NCI-H82 treated with DMSO at 0.1 percent for 48 hours (cell line): ENCODE measurements around the gene RPS27.

Experiments used
- DNase-seq: peaks from one replicate; lab custom pipeline; 2025; ENCODE audit not compliant: unreplicated experiment; lab: John Stamatoyannopoulos, UW

Gene RPS27

DNA sequence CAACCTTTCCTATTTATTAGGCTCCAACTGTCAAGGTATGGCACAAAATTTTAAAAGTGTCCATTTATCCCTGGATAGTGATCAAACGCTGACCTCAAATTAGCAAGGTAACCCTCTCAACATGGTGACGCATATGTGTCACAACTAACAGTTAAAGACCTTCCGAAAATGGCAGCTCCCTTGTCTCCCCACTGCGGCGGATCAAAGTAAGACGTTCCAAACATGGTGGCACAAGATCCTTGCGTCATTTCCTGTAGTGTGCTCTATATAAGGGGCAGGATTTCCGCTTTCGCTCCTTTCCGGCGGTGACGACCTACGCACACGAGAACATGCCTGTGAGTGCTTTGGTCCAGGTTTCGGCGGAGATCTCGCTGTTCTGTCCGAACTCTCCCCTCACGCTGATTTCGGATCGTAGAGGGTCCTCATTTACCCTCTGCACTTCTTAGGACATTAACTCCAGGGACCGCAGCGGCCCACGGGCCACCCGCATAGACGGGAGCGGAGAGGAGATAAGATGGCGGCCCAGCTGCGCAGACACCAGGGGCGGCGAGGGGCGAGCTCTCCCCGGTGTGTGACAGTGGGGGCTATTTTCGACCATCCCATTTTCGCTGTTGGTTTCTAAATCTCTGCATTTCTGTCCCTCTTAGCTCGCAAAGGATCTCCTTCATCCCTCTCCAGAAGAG, at the start of gene RPS27:
Gene RPS27, plus strand, starts transcription at position 295 of the 683 bp plus-strand sequence. Its CDS starts 35 bp downstream, at position 330.
- DNase-seq = peak; percentile 99

DNA sequence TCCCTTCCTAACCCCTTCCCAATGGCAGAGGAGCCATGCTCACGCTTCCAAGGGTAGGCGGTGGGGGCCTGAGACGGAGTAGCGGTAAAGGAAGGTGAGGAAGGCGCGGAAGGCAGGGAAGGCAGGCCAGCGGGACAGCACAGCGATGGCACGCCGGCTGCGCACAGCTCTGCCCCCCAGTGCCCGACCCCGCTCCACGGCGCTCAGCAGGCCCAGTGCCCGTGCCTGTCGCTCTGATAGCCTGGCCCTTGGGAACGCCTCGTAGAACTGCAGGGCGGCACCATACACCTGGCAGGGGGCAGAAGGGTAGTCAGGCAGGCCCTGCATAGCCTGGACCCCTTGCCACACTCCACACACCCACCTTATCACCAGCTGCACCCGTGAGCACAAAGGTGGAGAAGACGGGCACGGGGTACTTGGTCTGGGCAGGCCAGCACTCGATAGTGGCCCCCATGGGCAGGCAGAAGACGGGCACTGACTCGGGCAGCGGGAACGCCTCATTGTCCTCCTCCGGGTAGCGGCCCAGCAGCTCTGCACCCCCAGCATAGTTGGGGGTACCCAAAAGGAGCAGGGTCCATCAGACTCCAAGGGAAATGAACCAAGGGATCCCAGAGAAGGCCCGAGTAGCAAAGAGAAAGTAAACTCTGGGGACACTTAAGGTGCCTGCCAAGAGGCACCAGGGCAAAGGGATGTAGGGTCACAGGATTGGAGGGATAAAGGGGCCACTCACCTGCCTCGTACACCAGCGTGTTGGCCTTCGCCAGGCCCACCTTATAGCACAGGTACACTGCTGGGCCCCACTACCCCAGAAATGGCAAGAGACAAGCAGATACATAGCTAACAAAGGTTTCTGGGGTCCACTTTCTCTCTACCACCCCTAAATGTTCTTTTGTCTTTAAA, 48.5 kb upstream of the RPS27 start:
- DNase-seq = no peak

DNA sequence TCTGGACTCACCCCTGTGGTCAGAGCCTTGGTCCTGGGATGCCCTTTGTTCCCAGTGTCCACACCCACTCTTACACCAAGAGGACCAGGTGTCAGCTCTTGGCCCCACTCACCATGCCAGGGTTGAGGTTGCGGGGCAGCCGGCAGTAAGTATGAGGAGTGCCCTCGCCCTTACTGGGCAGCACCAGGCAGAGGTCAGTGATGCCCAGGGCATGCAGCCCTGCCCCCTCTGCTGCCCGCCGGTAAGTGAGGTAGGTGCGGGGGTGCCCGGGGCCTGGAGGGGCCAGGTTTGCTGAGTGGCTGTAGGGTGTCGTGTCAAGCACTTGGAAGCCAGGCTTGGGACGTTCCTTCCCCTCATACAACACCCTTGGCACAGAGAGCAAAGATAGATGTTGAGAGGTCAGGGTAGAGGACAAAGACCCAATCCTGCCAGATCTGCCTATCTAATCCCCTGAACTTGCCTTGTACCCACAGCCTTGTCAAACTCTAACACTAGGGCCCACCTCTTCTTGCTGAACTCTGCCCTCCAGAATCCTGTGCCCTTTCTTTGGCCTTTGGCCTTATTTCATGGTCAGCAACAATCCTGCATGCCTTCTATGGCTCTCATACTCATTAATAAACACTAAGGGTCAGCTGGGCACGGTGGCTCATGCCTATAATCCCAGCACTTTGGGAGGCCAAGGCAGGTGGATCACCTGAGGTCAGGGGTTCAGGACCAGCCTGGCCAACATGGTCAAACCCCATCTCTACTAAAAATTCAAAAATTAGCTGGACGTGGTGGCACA, 47.6 kb upstream of the RPS27 start:
- DNase-seq = no peak

DNA sequence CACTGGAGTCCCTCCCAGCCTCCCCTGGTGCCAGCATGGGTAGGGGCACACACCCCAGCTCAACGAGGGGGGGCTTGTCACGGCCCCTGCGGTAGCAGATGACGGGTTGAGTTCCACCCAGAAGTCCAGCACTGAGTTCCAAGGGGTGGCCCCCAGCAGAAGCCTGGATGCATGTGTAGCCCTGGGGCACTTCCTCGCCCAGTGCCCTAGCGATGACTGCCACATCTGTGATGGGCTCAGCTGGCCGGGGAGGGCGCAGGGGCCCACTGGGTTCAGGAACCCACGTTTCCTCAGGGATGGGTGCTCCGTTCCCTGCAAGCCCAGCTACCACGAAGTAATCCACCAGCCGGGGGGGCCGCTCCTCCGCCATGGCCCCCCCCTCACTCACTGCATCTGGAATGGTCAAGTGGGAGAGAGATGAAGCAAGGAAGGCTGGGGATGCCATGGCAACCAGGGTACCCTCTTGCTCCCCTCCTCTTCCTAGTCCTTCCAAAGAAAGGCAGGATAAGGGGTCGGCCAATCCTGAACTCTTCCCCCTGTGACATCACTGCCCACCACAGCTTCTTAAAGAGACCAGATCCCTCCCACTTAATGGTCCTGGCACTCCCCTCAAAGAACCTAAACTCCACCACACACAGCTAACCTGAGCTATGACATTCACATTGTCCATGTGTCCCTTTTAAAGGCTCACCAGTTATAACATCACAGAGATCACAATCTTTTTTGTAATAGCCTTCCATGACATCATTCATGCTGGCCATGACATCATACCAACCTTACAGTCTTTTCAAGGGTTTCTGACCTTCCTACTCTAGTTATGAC, 46.3 kb upstream of the RPS27 start:
- DNase-seq = no peak

DNA sequence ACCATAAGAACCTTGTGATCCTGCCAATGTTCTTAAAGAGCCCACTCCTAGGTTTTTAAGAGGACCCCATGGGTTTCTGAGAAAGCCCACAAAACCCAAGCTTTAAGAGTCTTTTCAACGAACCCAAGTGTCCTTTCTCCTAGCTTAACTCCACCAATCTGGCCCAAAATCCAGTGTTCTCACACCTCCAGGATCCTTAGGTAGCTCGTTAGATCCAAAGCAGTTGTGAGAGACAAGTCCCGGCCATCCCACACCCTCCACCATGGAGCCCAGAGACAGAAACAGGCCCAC, 45.8 kb upstream of the RPS27 start:
- no peak for DNase-seq

DNA sequence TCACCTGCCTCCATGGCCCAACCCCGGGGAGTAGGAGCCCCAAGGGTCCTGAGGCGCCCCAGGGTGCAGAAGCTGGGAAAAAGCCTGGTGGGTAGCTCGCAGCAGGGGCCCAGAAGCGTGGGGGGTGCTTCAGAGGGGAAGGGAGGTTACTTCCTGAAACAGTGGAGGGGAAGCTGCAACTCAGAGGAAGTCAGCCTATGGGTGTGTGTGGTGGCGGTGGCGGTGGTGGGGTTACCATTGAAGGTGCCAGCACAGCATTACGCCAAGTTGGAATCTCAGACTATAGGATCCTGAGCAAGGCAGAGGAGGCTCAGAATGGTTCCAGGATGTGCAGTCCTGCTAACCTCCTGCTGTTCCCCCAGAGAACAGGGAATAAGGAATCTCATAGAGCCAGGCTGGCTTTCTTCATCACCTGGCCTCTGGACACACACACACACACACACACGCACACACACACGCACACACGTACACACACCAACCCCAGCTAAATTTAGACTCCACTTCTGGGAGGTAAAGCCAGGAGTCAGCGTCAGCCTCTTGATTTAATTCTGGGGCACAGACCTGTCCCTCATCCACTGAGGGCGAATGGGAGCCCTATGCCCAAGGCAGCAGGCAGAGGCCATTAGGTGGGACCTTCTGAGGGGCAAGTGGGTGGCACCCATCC, 45.3 kb upstream of the RPS27 start:
- DNase-seq = no peak

DNA sequence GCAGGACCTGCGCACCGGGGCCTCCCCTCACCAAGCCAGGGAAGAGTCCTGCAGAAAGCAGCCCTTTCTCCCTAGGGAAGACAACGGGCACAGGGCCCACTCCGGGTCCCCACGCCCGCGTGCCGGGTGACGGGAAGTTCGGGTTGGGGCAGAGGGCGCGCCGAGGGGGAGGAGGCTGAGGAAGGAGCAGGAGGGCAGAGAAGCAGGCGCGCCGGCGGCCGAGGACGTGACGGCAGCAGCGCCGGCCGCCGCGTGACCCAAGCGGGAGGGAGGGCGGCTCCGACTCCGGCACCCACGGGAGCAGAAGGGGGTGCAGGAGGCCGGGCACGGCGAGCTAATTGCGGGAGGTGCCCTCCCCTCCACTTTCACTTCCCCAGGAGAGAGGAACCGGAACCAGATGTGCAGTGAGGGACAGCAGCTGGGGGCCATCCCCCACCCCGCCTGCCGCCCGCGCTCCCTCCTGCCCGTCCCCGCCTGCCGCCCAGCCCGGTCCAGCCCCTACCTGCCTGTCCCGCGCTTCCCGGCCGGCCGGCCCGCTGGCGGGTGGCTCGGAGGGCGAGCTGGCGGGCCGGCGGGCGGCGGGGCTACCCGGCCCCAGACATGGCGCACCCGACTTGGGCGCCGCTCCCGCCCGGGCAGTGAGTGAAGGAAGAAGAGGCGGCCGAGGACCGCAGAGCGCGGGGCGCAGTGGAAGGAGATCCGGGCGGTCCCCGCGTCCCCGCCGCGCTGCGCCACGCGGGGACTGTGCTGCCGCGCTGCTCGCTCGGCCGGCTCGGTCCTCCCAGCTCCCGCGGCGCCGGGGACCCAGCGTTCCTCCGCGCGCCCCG, 44.6 kb upstream of the RPS27 start:
- DNase-seq = no peak

DNA sequence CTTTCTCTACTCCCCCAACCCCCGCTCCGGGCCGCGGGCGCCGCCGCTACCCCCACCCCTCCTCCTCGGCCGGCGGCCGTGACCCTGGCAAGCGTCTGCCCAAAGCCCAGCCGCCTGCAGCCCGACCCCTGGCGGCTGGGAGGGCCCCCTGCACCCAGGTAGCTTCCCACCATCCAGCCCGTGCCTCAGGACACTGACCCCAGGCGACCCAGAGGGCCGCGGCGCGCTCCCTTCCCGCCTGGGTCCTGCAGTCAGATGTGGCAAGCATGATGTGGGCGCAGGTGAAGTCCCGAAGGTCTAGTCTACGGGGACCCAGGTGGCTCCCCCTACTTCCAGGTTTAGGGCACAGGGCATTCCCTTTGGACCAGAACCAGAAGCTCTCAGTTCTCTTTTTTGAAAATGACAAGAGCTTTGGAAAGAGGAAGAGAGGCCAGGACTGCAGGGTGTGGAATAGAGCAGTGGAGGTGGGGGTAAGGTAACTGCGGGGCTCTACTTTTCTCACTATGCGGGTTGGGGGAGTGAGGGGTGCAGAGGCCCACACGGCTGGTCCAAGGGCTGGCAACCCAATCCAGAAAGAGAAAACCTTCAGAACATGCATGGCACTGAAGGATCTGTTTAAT, 43.8 kb upstream of the RPS27 start, which contains the start of gene DENND4B:
Gene DENND4B, minus strand, starts transcription at position 97 of the 620 bp plus-strand sequence. CDS start 2,344 bp downstream, outside the sequence.
- DNase-seq = peak; percentile 60

DNA sequence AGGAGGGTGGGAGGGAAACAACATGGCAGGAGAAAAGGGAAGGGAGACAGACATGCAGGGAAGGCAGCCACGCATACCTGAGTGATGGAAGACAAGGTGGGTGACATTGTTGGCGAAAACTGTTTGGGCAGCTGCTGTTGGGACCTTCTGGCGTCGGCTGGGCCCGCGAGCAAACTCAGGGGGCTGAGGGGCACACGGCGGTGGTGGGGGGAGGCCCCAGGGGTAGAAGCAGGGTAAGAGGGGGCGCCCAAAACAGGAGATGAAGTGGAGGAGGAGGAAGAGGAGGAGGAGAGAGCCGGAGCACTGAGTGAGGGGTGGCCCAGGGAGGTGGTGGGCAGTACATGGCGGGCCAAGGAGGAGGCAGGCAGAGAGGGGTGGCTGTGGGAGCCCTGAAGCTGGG, 39.4 kb upstream of the RPS27 start:
- DNase-seq = no peak

DNA sequence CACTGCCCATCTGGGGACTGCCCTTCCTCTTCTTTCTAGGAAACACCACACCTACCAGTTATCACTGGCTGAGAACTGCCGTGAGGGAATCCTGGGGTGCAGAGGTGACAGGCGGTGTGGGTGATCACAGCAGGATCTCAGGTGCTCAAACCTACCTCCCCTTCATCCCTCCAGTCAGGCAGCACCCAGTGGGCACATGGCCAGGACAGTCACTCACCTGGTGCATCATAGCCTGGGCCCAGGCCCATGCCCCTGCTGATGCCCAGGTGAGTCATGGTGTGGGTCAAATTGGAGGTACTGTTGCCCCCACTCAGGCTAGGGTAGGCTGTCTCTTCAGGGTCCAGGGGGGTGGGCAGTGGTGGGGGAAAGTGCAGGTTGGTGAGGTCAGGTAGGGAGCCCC, 38.8 kb upstream of the RPS27 start:
- DNase-seq = no peak

DNA sequence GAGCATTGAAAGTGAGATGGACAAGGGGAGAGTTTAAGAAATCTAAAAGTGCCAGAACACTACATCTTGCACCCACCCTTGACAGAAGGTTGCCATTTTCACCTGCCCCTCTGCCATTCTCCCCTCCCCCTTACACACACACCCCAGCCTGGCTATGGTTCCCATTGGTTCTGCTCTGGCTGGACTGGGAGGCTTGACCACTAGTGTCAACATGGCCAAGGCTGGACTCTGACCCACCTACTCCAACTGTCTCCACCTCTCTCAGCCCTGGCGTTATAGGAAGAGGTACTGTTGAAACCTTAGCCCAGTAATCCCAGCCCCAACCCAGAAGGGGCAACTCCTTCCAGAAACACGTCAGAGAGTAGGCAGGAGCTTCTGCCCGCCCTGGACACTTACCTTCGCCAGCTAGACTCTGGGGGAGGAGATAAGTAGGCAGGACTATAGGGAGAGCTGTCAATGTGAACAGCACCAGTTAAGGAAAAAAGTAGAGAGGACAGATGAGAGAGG, 36.6 kb upstream of the RPS27 start:
- DNase-seq = no peak

DNA sequence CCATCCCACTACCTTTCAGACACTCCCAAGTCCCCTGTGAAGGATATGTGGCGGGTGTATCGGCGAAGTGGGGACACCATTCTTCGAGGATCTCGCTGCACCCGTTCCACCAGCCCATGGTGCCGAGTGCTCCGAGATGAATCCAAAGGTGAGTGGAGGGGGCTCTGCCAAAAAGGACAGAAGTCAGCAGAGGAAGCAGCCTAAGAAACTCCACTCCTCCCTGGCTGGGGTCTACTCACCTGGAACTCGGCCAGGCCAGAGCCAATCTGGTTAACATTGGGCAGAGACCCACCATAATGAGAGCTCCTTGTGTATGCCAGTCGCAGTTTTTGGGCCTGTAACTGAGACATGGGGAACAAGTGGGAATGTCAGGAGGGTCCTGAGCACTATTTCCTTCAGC, 35.7 kb upstream of the RPS27 start:
- no peak for DNase-seq

DNA sequence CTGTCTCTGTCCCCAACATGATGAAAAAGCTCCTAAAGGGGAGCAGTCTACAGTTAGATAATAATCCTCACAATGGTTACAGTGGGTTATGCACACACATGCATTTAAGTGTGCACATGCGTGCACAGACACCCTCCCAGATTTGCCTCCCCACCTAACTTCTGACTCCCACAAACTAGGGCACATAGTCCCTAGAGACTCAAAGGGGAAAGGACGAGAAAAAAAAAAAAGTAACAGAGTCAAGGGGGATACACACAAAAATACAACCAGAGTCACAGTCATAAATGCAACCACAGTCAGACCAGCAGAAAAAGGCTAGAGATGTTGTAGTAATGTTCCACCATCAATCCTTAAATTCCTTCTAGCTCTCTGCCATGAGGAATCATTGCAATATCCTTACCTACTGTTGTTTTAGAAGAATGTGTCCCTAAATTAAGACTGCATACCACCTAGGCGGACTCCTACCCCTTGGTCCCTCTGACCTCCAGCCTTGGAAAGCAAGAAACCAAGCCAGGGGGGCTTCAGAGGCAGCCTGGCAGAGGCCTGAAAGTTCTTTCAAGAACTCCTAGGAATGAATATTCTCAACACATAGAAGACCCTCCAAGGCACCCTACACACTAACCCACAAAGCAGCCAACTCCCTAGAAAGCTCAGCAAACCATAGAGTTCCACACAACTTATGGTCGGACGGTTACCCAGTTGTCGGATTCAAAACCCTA, 33.4 kb upstream of the RPS27 start:
- no peak for DNase-seq

DNA sequence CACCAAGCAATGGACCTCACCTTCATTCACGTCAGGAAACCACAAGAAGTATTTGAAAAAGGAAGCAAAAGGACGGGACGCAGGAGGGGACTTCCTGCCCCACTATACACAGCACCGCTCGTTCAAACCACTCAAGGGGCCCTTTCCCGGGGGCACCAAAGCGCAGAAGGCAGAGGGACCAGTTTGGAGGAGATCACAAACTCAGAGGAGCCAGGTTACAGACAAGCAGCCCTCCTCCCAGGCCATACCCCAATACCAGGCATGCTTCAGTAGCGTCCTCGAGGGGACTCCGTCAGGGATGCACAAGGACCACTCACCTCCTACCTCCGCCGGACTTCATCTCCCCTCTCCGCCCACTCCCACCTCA, 32.8 kb upstream of the RPS27 start:
- no peak for DNase-seq

DNA sequence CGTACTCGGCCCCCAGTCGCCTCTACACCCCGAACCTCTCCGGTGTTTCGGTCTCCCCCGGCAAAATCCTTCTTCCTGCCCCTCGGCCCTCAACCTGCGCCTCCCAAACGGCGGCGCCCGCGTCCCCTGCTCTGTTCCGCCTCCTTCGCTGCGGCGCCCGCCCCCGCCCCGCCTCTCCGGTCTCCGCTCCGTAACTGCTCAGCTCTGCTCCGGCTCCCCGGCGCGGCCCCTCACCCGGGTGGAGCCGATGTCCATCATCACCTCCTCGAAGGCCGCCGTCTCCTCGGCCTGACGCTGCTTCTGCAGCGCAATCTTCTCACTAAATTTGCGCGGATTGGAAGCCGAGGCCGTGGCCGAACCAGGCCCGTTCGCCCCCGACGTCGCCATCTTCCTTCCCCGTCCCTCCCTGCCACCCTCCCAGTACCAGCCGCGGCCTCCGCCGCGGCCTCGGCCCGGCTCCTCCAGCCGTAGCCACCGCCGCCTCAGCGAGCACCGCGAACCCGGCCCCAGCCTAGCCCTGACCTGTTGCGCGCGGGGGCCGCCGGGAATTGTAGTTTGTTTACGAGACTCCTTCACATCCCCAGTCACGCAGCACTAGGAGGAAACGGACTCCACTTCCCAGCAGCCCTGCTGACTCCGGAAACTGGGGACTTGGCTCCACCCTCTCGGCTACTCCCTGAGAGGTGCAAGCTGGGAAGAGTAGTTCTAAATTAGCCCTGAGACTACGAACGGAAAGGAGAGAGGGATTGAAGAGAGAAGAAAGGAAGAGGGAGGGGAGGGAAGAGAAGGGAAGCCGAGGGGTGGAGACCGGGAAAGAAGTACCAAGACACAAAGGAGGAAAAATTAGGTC, 32.2 kb upstream of the RPS27 start, which contains the start of gene CRTC2:
Gene CRTC2, minus strand, starts transcription at position 502 of the 850 bp plus-strand sequence. Its CDS starts 115 bp downstream, at position 387.
- DNase-seq = peak; percentile 100

DNA sequence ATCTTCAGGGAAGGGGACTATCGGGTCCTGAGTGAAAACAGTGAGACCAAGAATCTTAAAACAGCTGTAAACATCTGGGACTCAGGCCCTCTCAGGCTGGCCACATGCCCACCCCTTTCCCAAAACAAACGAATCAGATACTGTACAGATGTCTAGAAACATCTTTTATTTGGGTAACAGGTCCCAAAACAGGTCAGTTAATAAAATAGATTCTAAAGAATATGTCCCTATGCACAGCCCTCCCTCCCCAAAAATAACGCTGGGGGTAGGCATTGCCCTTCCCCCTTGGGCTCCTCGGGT, 31.7 kb upstream of the RPS27 start:
- no peak for DNase-seq

DNA sequence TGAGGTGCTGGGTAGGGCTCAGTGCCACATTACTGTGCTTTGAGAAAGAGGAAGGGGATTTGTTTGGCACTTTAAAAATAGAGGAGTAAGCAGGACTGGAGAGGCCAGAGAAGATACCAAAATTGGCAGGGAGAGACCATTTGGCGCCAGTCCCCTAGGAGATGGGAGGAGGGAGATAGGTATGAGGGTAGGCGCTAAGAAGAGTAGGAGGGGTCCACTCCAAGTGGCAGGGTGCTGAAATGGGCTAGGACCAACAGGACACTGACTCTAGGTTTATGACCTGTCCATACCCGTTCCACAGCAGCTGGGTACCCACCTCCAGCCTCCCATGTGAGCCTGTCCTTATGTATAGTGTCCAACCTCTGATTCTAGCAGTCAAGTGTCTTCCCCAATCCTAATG, 31.1 kb upstream of the RPS27 start:
- DNase-seq = no peak
